SK-N-SH (cell line): Measurements from ENCODE around the gene SLC7A5.
"Not testable (repeated sequence)": the region's sequence is repeated elsewhere in the genome, so short reads cannot be mapped to it uniquely, and the experiment has no call there.

Source experiments
- EP300 ChIP-seq, 2 experiments: IDR thresholded peaks; 2 replicates each; pipeline versions ENCODE4 v1.4.0 to v1.6.1; 2012; ENCODE audit warnings: borderline replicate concordance in 1 of 2, low read depth in 1 of 2, low read length in 1 of 2
- EZH2phosphoT487 ChIP-seq: fragments of 200-600 bp; sonication (generic); IDR thresholded peaks from 2 replicates; pipeline ENCODE4 v1.6.1; 2017; ENCODE audit warnings: low read depth, mixed run types, mild to moderate bottlenecking, antibody characterized with exemption, moderate library complexity, borderline replicate concordance
- FOXM1 ChIP-seq: IDR thresholded peaks from 2 replicates; pipeline ENCODE4 v1.4.0; 2012; ENCODE audit warnings: low read depth, mild to moderate bottlenecking
- NRF1 ChIP-seq: IDR thresholded peaks from 2 replicates; pipeline ENCODE4 v1.6.1; 2012; ENCODE audit warnings: low read depth, mild to moderate bottlenecking, low read length
- RAD21 ChIP-seq: IDR thresholded peaks from 2 replicates; pipeline ENCODE4 v1.6.1; 2012; ENCODE audit warnings: mild to moderate bottlenecking, low read length
- YY1 ChIP-seq: IDR thresholded peaks from 2 replicates; pipeline ENCODE4 v1.4.0; 2012; ENCODE audit warnings: low read depth, mild to moderate bottlenecking
- TF ChIP-seq, protein P1 (sequence below): fragments of 200-600 bp; sonication (generic); IDR thresholded peaks from 2 replicates; pipeline ENCODE4 v1.6.1; 2017; ENCODE audit warnings: antibody characterized with exemption, mild to moderate bottlenecking, moderate library complexity
- TF ChIP-seq, protein P2 (sequence below): IDR thresholded peaks from 2 replicates; pipeline ENCODE4; 2012
- TF ChIP-seq, protein P3 (sequence below): IDR thresholded peaks from 2 replicates; pipeline ENCODE4 v1.4.0; 2012; ENCODE audit warnings: low read depth, borderline replicate concordance

DNA sequence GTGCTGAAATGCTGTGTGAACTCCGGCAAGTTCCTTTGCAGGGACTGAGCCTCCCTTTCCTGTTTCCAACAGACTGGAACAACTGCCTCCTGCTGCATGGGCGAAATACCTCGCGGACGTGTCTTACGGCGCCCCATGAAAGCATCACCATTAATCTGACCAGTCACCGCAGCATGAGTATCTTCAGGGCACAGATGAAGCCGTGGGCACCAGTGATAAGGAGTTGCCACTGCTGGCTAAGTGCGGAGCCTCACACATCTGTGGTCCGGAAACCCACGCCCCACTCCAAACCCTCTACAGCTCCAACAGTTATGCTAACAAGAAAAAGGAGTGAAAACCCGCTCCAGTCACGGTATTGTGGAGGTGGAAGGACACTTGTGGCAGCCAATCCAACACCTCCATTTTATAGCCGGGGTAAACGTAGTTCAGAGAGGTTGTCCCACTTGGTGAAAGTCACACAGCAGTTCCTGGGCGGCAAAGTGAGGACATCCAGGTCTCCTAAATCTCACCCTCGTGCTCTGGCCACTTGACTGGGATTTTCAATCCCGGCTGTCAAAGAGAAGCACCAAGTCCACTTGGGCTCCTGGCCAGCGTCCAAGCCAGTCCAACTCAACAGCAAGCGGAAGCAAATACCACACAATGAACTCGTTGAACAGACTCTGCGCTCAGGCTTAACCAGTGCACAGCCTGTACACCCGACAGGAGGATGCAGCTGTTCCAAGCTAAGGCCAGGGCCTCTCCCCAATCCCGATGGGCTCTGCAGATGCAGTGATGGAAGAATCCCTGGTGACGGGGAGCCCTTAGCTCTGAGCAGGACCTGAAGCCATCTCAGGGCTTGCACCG is 10.9 kb downstream of the SLC7A5 start:
- TF ChIP-seq, protein P1, sequence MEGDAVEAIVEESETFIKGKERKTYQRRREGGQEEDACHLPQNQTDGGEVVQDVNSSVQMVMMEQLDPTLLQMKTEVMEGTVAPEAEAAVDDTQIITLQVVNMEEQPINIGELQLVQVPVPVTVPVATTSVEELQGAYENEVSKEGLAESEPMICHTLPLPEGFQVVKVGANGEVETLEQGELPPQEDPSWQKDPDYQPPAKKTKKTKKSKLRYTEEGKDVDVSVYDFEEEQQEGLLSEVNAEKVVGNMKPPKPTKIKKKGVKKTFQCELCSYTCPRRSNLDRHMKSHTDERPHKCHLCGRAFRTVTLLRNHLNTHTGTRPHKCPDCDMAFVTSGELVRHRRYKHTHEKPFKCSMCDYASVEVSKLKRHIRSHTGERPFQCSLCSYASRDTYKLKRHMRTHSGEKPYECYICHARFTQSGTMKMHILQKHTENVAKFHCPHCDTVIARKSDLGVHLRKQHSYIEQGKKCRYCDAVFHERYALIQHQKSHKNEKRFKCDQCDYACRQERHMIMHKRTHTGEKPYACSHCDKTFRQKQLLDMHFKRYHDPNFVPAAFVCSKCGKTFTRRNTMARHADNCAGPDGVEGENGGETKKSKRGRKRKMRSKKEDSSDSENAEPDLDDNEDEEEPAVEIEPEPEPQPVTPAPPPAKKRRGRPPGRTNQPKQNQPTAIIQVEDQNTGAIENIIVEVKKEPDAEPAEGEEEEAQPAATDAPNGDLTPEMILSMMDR = not testable (repeated sequence)
- TF ChIP-seq RAD21; NRF1; EP300 (IDR thresholded peaks at IDR 0.05; ENCODE audit: borderline replicate concordance in 1 of 2, low read depth in 1 of 2, low read length in 1 of 2); FOXM1; EZH2phosphoT487; YY1: not testable (repeated sequence)
- TF ChIP-seq, protein P2, sequence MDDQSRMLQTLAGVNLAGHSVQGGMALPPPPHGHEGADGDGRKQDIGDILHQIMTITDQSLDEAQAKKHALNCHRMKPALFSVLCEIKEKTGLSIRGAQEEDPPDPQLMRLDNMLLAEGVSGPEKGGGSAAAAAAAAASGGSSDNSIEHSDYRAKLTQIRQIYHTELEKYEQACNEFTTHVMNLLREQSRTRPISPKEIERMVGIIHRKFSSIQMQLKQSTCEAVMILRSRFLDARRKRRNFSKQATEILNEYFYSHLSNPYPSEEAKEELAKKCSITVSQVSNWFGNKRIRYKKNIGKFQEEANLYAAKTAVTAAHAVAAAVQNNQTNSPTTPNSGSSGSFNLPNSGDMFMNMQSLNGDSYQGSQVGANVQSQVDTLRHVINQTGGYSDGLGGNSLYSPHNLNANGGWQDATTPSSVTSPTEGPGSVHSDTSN = not testable (repeated sequence)
- TF ChIP-seq, protein P3, sequence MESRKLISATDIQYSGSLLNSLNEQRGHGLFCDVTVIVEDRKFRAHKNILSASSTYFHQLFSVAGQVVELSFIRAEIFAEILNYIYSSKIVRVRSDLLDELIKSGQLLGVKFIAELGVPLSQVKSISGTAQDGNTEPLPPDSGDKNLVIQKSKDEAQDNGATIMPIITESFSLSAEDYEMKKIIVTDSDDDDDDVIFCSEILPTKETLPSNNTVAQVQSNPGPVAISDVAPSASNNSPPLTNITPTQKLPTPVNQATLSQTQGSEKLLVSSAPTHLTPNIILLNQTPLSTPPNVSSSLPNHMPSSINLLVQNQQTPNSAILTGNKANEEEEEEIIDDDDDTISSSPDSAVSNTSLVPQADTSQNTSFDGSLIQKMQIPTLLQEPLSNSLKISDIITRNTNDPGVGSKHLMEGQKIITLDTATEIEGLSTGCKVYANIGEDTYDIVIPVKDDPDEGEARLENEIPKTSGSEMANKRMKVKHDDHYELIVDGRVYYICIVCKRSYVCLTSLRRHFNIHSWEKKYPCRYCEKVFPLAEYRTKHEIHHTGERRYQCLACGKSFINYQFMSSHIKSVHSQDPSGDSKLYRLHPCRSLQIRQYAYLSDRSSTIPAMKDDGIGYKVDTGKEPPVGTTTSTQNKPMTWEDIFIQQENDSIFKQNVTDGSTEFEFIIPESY = not testable (repeated sequence)
